ENCODE data around the gene SPATA4. TPM values are rescaled to one million over a fixed set of nuclear protein-coding genes. Genes with fewer than 3 reads are reported as not detected.

SPATA4 gene
- total RNA-seq, 1 experiment from 2014 or later = 0.20 TPM

DNA sequence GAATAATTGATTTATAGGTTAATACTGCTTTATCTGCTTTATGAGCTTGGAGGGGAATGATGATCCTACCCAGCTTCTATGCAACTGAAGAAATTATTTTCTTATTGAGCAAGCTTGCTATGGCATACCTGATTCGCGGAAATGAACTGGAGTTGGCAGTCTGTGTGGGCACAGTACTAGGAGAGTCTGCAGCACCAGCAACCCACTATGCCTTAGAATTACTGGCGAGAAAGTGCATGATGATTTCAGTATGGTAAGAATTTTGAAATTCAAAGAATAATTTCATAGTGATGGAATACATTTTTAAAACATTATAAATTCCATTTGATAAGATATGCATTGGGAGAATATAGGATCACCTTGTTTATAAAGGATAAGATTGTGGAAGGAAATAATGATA is 32.3 kb downstream of the SPATA4 start (continued):
- TF ChIP-seq, protein P1, sequence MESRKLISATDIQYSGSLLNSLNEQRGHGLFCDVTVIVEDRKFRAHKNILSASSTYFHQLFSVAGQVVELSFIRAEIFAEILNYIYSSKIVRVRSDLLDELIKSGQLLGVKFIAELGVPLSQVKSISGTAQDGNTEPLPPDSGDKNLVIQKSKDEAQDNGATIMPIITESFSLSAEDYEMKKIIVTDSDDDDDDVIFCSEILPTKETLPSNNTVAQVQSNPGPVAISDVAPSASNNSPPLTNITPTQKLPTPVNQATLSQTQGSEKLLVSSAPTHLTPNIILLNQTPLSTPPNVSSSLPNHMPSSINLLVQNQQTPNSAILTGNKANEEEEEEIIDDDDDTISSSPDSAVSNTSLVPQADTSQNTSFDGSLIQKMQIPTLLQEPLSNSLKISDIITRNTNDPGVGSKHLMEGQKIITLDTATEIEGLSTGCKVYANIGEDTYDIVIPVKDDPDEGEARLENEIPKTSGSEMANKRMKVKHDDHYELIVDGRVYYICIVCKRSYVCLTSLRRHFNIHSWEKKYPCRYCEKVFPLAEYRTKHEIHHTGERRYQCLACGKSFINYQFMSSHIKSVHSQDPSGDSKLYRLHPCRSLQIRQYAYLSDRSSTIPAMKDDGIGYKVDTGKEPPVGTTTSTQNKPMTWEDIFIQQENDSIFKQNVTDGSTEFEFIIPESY (IDR thresholded peaks at IDR 0.05; ENCODE audit: extremely low read depth, insufficient replicate concordance, low read length) = no peak
- TF ChIP-seq POLR2AphosphoS5 (IDR thresholded peaks at IDR 0.05; ENCODE audit: low read depth, low read length) (no peak), ELF1 (IDR thresholded peaks at IDR 0.05; ENCODE audit: borderline replicate concordance, low read depth) (no peak), ZFX (IDR thresholded peaks at IDR 0.05) (no peak), SRF (IDR thresholded peaks at IDR 0.05; ENCODE audit: low read depth) (no peak), JUND (IDR thresholded peaks at IDR 0.05) (no peak)

DNA sequence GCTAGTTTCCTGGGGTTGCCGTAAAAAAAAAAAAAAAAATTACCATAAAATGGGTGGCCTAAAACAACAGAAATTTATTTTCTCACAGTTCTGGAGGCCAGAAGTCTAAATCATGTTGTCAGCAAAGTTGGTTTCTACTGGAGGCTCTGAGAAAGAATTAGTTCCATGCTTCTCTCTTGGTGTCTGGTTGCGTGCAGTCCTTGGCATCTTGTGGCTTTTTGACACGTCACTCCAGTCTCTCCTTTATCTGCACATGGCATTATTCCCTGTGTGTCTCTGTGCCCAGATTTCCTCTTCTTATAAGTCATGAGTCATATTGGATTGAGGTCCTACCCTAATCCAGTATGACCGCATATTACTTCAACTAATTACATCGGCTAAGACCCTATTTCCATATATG is 38.7 kb downstream of the SPATA4 start:
- RAD21 ChIA-PET (ENCODE audit: low non-redundant PET in 1 of 2, low total read pairs in 2 of 2, uncharacterized antibody in 2 of 2, unreplicated experiment in 2 of 2) = no interaction called here
- POLR2A ChIA-PET = no interaction called here
- Histone ChIP-seq H4K20me1 (ENCODE audit: insufficient read depth) (no peaks in the 10 kb centered on the region), H3K9me3 (ENCODE audit: control insufficient read depth in 1 of 2, insufficient read depth in 1 of 2, low read depth in 1 of 2, low read length in 2 of 2) (no peaks in the 10 kb centered on the region), H3K79me2 (ENCODE audit: insufficient read depth, low read length) (no peaks in the 10 kb centered on the region), H3K27me3 (ENCODE audit: insufficient read depth, low read length) (no peaks in the 10 kb centered on the region), H3K4me2 (ENCODE audit: low read length) (no peak overlapping the region), H3K9ac (ENCODE audit: low read length) (no peak overlapping the region), H3K27ac (ENCODE audit: low read depth, low read length) (no peak overlapping the region), H3K4me3 (replicated peaks in 1 of 2; ENCODE audit: low read depth in 1 of 2, low read length in 2 of 2) (no peak overlapping the region), H3K9me2 (ENCODE audit: insufficient read depth) (no peaks in the 10 kb centered on the region), H3K4me1 (ENCODE audit: control insufficient read depth in 1 of 2, insufficient read depth in 2 of 2, low read length in 2 of 2) (no peaks in the 10 kb centered on the region), H3K36me3 (ENCODE audit: control insufficient read depth in 1 of 2, insufficient read depth in 2 of 2, low read length in 2 of 2) (no peaks in the 10 kb centered on the region), H2AFZ (ENCODE audit: low read depth, low read length, poor library complexity, severe bottlenecking) (no peak overlapping the region)
- CTCF ChIA-PET = no interaction called here
- no TSS peak for BruUV-seq (replicated peaks)
- TF ChIP-seq ZFX (IDR thresholded peaks at IDR 0.05) (no peak), SRF (IDR thresholded peaks at IDR 0.05; ENCODE audit: low read depth) (no peak), ELF1 (IDR thresholded peaks at IDR 0.05; ENCODE audit: borderline replicate concordance, low read depth) (no peak), YY1 (IDR thresholded peaks at IDR 0.05; ENCODE audit: extremely low read depth, insufficient replicate concordance, low read depth, low read length) (no peak), JUND (IDR thresholded peaks at IDR 0.05) (no peak), POLR2A (IDR thresholded peaks at IDR 0.05; ENCODE audit: borderline replicate concordance, extremely low read depth, insufficient read depth, insufficient read length) (no peak), SP1 (IDR thresholded peaks at IDR 0.05; ENCODE audit: low read depth) (no peak), ZNF274 (IDR thresholded peaks at IDR 0.05; ENCODE audit: low read depth, low read length) (no peak), TCF7L2 (IDR thresholded peaks at IDR 0.05; ENCODE audit: borderline replicate concordance, extremely low read depth, insufficient read depth, insufficient read length) (no peak), EZH2 (IDR thresholded peaks at IDR 0.05) (no peak), RAD21 (IDR thresholded peaks at IDR 0.05; ENCODE audit: low read depth) (no peak)
- TF ChIP-seq, protein P2, sequence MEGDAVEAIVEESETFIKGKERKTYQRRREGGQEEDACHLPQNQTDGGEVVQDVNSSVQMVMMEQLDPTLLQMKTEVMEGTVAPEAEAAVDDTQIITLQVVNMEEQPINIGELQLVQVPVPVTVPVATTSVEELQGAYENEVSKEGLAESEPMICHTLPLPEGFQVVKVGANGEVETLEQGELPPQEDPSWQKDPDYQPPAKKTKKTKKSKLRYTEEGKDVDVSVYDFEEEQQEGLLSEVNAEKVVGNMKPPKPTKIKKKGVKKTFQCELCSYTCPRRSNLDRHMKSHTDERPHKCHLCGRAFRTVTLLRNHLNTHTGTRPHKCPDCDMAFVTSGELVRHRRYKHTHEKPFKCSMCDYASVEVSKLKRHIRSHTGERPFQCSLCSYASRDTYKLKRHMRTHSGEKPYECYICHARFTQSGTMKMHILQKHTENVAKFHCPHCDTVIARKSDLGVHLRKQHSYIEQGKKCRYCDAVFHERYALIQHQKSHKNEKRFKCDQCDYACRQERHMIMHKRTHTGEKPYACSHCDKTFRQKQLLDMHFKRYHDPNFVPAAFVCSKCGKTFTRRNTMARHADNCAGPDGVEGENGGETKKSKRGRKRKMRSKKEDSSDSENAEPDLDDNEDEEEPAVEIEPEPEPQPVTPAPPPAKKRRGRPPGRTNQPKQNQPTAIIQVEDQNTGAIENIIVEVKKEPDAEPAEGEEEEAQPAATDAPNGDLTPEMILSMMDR (IDR thresholded peaks at IDR 0.05 in 2 of 3, conservative IDR thresholded peaks at IDR 0.05 in 1 of 3; ENCODE audit: borderline replicate concordance in 1 of 3, insufficient read depth in 1 of 3, low read depth in 2 of 3, low read length in 2 of 3) = no peak
- TF ChIP-seq, protein P3, sequence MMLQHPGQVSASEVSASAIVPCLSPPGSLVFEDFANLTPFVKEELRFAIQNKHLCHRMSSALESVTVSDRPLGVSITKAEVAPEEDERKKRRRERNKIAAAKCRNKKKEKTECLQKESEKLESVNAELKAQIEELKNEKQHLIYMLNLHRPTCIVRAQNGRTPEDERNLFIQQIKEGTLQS (IDR thresholded peaks at IDR 0.05) = no peak
- TF ChIP-seq, protein P4, sequence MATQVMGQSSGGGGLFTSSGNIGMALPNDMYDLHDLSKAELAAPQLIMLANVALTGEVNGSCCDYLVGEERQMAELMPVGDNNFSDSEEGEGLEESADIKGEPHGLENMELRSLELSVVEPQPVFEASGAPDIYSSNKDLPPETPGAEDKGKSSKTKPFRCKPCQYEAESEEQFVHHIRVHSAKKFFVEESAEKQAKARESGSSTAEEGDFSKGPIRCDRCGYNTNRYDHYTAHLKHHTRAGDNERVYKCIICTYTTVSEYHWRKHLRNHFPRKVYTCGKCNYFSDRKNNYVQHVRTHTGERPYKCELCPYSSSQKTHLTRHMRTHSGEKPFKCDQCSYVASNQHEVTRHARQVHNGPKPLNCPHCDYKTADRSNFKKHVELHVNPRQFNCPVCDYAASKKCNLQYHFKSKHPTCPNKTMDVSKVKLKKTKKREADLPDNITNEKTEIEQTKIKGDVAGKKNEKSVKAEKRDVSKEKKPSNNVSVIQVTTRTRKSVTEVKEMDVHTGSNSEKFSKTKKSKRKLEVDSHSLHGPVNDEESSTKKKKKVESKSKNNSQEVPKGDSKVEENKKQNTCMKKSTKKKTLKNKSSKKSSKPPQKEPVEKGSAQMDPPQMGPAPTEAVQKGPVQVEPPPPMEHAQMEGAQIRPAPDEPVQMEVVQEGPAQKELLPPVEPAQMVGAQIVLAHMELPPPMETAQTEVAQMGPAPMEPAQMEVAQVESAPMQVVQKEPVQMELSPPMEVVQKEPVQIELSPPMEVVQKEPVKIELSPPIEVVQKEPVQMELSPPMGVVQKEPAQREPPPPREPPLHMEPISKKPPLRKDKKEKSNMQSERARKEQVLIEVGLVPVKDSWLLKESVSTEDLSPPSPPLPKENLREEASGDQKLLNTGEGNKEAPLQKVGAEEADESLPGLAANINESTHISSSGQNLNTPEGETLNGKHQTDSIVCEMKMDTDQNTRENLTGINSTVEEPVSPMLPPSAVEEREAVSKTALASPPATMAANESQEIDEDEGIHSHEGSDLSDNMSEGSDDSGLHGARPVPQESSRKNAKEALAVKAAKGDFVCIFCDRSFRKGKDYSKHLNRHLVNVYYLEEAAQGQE (IDR thresholded peaks at IDR 0.05; ENCODE audit: low read depth) = no peak
- ATAC-seq (no peak), DNase-seq (ENCODE audit: low read depth, low spot score) (no peak)
- intact Hi-C loops (cut with micrococcal nuclease) = no loop called here

Measured in HCT116 (cell line).